Heart right ventricle (tissue), 16 donors: ENCODE results near the gene ACTL6B. TPM values are rescaled to one million over a fixed set of nuclear protein-coding genes. Genes with fewer than 3 reads are reported as not detected.

ENCODE experiments used
- ATAC-seq, 8 donors: fragments of 200-7000 bp; cut with Tn5 transposase; one replicate each; pipeline ENCODE4 v1.9.1; 2020; ENCODE audit warnings: mild to moderate bottlenecking in 8 of 8, moderate library complexity in 8 of 8, moderate number of reproducible peaks in 1 of 8
- DNase-seq, 2 donors: peaks; one replicate each; pipeline ENCODE4 v3.0.0-alpha.2; 2020
- H3K27ac ChIP-seq, 10 donors: fragments of 200-600 bp; sonication (generic) in 2 of 10; one replicate each; pipeline versions ENCODE4 v1.5.0 to v1.8.0; 2020 to 2022; ENCODE audit warnings: mild to moderate bottlenecking in 3 of 10
- H3K27me3 ChIP-seq, 7 donors: fragments of 200-600 bp; one replicate each; pipeline ENCODE4 v1.8.0; 2021 to 2022; ENCODE audit warnings: mild to moderate bottlenecking in 2 of 7
- H3K36me3 ChIP-seq, 9 donors: fragments of 200-600 bp; sonication (generic) in 1 of 9; one replicate each; pipeline versions ENCODE4 v1.5.0 to v1.8.0; 2020 to 2022; ENCODE audit warnings: mild to moderate bottlenecking in 2 of 9
- H3K4me1 ChIP-seq, 9 donors: fragments of 200-600 bp; sonication (generic) in 1 of 9; one replicate each; pipeline versions ENCODE4 v1.5.0 to v1.8.0; 2020 to 2022; ENCODE audit warnings: mild to moderate bottlenecking in 4 of 9
- H3K4me3 ChIP-seq, 10 donors: fragments of 200-600 bp; sonication (generic) in 2 of 10; one replicate each; pipeline versions ENCODE4 v1.5.0 to v1.8.0; 2020 to 2022; ENCODE audit warnings: mild to moderate bottlenecking in 7 of 10, moderate library complexity in 2 of 10
- H3K9me3 ChIP-seq, 11 donors: fragments of 200-600 bp in 10 of 11; sonication (generic) in 2 of 11; one replicate each; pipeline versions ENCODE4 v1.5.0 to v1.8.0; 2013 to 2022; ENCODE audit warnings: mild to moderate bottlenecking in 2 of 11, control low read depth in 1 of 11, moderate library complexity in 1 of 11
- CTCF ChIP-seq, 9 donors: fragments of 200-600 bp; sonication (generic) in 2 of 9; IDR thresholded peaks; one replicate each; pipeline versions ENCODE4 v1.5.0 to v1.8.0; 2021 to 2022; ENCODE audit warnings: antibody characterized with exemption in 9 of 9, mild to moderate bottlenecking in 5 of 9, moderate library complexity in 1 of 9
- WGBS, 2 donors: extraction: QIAGEN DNeasy Blood & Tissue Kit; methylation state at CpG; one replicate each; pipeline ENCODE4 v1.1.7; 2013; ENCODE audit warnings: inconsistent platforms in 1 of 2; 5-methylcytosine and 5-hydroxymethylcytosine counted together
- intact Hi-C, 10 donors: fragments of 100-400 bp; cut with DNase I; formaldehyde crosslinking; loops; one replicate each; pipeline versions ENCODE4 v1.11.1 to v1.14.2; 2022
- polyA plus RNA-seq, 2 donors: library from polyadenylated mRNA; stranded (reverse); fragments of 200-250 nt; gene quantifications; one replicate each; pipeline ENCODE4 v1.2.3, GENCODE V29; 2013
- total RNA-seq, 10 donors: library from RNA; stranded (reverse); fragmentation: NEBNext Ultra II Directional in 3 of 10; extraction: Animal tissue kit (Norgen Biotek cat#: 25700) in 3 of 10; gene quantifications; one replicate each; pipeline versions ENCODE4 v1.2.1 to v1.2.4, GENCODE V29; 2021 to 2023
- donor health status: Arrhythmogenic right ventricular cardiomyopathy.
- donor health status: ischemic (EF 13 %, LVEDD 7.1; RV severe dilation, severe dysfunction).
- donor health status: healthy with polysubstance abuse.
- donor health status: DM: no; HTN: yes; CAD: no.
- donor health status: DM: no; HTN: no; CAD: no.
- donor health status: ischemic (EF 25% LVEDD 6.9; RV normal size, moderate dysfunction).
- donor health status: ischemic (EF 25% LVEDD 5.7; RV mildly dilated, moderate dysfunction).
- donor health status: healthy.
- donor health status: DM: yes; HTN: yes; CAD: no.
- donor health status: Ischemic cardiomyopathy.
- donor health status: ischemic (EF 35%, LVEDD 5.7; RV mildly dilated, moderate dysfunction).
- donor health status: nonischemic (EF 11% LVEDD 7.7; RV severe dilation, severe dysfunction).
- donor health status: DM: yes; HTN: yes; CAD: no.
- donor health status: PGD.
- donor health status: ischemic (EF 29% LVEDD 5.4; RV normal size, mild dysfunction).
- donor health status: nonischemic (EF 23%, LVEDD 6.1; RV moderate dilation, normal function).

Gene ACTL6B
- total and polyA plus RNA-seq, 12 donors = not detected

GRCh38 chr7:100626055-100626454 lies 30.2 kb downstream of the ACTL6B start:
- intact Hi-C loops = loop anchor here in 1 of 10 donors (5.0 kb wide), 1 partner anchor 46 kb away; the partner anchor contains the start of gene GNB2
- no peak for DNase-seq
- Histone ChIP-seq H3K4me1 (peaks cover 3 to 12% (median 9%) of the 10 kb centered on the region in 9 donors), H3K27ac (no peak overlapping the region), H3K27me3 (peaks cover 0 to 5% (median 0%) of the 10 kb centered on the region in 7 donors), H3K9me3 (no peaks in the 10 kb centered on the region), H3K4me3 (peak overlapping the region in 7 of 10 donors; percentile 24 to 53 (median 43)), H3K36me3 (peaks cover 0 to 3% (median 0%) of the 10 kb centered on the region in 9 donors)
- TF ChIP-seq CTCF (IDR thresholded peaks at IDR 0.05) = no peak
- 17 to 21% methylated on average over 3 of the region's 3 CpGs for WGBS, 2 donors
- ATAC-seq = no peak

GRCh38 chr7:100623951-100624824 lies 32.1 kb downstream of the ACTL6B start:
- Histone ChIP-seq H3K4me3 (no peak overlapping the region), H3K36me3 (peaks cover 0 to 7% (median 0%) of the 10 kb centered on the region in 9 donors), H3K9me3 (no peaks in the 10 kb centered on the region), H3K27me3 (no peaks in the 10 kb centered on the region), H3K27ac (no peak overlapping the region), H3K4me1 (peaks cover 3 to 12% (median 9%) of the 10 kb centered on the region in 9 donors)
- 82 to 91% methylated on average over 15 of the region's 15 CpGs for WGBS, 2 donors
- TF ChIP-seq CTCF (IDR thresholded peaks at IDR 0.05) = no peak
- intact Hi-C loops = no loop called here
- DNase-seq = no peak
- no peak for ATAC-seq

- intact Hi-C loops = no loop called here
- no peak overlapping the region for H3K4me3 ChIP-seq
- no peak for ATAC-seq
- peaks cover 0 to 7% (median 0%) of the 10 kb centered on the region in 9 donors for H3K36me3 ChIP-seq
- no peak for TF ChIP-seq CTCF (IDR thresholded peaks at IDR 0.05)
- peaks cover 0 to 7% (median 4%) of the 10 kb centered on the region in 9 donors for H3K4me1 ChIP-seq
- no peak for DNase-seq
- no peaks in the 10 kb centered on the region for H3K9me3 ChIP-seq
- no peak overlapping the region for H3K27ac ChIP-seq
- 84 to 85% methylated on average over 8 of the region's 8 CpGs for WGBS, 2 donors
- H3K27me3 ChIP-seq = no peaks in the 10 kb centered on the region
Observed at GRCh38 chr7:100621554-100621953, 34.7 kb downstream of the ACTL6B start.

- DNase-seq (no peak), ATAC-seq (no peak)
- no peaks in the 10 kb centered on the region for H3K4me1 ChIP-seq
- WGBS, 2 donors = 94 to 95% methylated on average over 23 of the region's 23 CpGs
- no peaks in the 10 kb centered on the region for H3K27me3 ChIP-seq
- intact Hi-C loops = no loop called here
- H3K36me3 ChIP-seq = peaks cover 0 to 8% (median 0%) of the 10 kb centered on the region in 9 donors
- H3K9me3 ChIP-seq = no peaks in the 10 kb centered on the region
- no peak overlapping the region for H3K27ac ChIP-seq
- TF ChIP-seq CTCF (IDR thresholded peaks at IDR 0.05) = no peak
- H3K4me3 ChIP-seq = no peak overlapping the region
Observed at GRCh38 chr7:100620804-100621203, 35.4 kb downstream of the ACTL6B start.
